ENCODE data around the gene SLC27A5.
"Not testable (repeated sequence)": the region's sequence is repeated elsewhere in the genome, so short reads cannot be mapped to it uniquely, and the experiment has no call there.

SLC27A5 gene

DNA sequence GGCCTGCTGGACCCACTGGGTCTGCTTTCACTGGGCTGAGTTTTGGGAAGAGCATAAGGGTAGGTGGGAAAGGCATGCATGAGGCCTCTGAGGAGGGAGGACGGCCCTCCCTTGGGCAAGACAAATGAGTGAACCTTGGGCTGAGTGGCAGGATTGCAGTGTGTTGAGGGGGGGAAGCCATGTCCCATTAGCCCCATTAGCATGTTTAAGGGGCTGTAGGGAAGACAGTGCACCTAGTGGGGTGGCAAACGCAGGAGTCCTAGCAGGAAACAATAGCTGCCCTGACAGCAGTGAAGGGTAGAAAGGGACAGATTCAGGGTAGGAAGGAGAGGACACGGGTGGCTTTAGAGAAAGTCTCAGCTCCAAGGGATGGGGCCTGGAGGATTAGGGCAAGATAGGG, 10.9 kb upstream of the SLC27A5 start:
- no peak for DNase-seq (ENCODE audit: low read depth)

- DNase-seq (ENCODE audit: low read depth) = no peak
Observed at GRCh38 chr19:58521651-58522050, 9.9 kb upstream of the SLC27A5 start.

DNA sequence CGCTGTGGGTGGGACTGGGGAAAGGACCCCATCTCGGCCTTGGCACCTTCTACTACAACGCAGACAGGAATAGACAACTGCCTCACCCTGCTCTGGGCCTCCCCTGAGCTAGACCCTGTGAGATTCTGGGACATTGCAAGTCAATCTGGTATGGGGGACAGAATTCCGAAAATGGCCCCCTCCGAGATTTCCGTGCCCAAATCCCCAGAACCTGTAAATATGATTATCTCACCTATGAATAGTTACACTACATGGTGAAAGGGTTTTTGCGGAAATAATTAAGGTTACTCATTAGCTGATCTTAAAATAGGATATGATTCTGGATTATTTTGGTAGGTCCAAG, 8.4 kb upstream of the SLC27A5 start:
- DNase-seq (ENCODE audit: low read depth) = no peak

DNA sequence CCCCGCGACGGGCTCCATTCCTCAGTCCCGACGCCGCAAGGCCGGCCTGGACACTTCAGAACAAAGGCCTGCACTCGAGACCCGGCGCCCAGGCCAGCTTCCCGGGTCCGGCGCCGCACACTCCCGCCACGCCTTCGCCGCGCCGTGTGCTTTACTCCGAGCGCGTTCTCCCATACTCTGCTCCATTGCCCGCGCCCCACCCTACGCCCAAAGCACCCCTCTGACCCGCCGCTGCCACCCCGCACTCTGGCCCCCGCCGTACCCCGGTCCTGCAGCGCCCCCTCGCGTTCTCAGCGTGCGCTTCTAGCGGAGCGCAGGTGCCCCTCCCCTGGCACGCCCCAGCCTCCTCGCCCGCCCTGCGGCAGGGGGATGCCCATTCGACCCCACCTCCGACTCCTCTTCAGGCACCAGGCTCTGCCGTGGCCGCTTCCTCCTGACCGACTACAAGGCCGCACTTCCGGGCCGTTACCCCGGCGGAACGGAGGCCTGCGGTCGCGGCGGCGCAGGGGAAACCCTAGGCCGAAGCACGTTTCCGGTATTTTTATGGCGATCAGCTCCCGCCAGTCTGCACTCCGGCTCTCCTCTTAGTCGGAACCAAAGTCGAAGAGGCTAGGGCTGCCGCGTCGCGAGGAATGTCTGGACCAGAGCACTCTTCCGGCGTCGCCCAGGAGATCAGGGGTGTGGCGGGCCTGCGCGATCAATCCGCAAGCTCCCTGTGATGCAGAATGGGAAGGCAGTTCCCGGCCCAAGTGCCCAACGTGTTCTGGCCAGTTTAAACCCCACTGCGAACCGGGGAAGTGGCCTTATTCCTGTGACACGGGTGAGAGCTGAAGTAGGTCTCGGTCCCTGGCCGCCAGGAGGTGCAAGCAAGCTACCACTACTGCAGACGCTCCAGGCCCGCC, 7.8 kb upstream of the SLC27A5 start, which contains the start of gene ZBTB45:
ZBTB45 (minus strand) TSS at position 456 of the 902 bp plus-strand sequence. CDS start 2,137 bp downstream, outside the sequence.
- peak; percentile 91 for DNase-seq (ENCODE audit: low read depth)

GRCh38 chr19:58519087-58519354, 7.2 kb upstream of the SLC27A5 start:
- DNase-seq (ENCODE audit: low read depth) = peak; percentile 48

- no peak for DNase-seq (ENCODE audit: low read depth)
Observed at GRCh38 chr19:58518256-58519086, 6.7 kb upstream of the SLC27A5 start.

DNA sequence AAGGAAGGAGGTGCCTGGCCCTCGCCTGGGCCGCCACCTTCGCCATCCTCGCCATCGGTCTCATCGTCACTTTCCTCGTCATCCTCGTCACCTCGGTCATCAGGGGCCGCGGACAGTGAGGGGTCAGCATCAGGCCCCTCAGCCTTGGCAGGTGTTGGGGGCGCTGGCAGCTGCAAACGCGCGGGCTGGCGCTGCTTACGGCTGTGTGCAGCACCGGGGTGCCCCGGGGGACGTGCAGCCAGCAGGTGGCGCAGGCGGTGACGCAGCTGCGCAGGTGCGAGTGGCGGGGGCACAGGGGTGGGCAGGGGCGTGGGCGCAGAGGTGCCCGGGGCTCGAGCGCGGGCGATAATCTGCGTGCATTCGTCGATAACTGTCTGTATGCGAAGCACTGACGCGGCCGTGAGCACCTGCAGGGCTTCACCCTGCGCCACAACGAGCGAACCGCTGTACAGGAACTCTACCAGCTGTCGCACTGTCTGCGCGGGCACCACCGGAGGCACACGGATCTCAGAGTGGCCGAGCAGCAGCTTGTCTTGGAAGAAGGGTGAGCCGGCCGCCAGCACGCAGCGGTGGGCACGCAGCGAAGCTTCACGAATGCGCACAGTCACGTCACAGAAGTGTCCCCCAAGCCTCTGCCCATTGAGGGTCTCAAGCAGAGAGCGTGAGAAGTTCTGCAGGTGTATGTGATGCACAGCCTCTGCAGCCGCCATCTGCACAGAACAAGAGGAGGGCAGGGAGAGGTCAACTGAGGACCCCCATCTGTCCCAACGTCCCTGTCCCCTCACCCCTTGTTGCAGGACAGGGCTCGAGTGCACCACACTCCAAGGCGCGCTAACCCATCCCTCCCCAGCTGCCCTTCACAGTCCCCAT, 5.4 kb upstream of the SLC27A5 start:
- DNase-seq (ENCODE audit: low read depth) = no peak

DNA sequence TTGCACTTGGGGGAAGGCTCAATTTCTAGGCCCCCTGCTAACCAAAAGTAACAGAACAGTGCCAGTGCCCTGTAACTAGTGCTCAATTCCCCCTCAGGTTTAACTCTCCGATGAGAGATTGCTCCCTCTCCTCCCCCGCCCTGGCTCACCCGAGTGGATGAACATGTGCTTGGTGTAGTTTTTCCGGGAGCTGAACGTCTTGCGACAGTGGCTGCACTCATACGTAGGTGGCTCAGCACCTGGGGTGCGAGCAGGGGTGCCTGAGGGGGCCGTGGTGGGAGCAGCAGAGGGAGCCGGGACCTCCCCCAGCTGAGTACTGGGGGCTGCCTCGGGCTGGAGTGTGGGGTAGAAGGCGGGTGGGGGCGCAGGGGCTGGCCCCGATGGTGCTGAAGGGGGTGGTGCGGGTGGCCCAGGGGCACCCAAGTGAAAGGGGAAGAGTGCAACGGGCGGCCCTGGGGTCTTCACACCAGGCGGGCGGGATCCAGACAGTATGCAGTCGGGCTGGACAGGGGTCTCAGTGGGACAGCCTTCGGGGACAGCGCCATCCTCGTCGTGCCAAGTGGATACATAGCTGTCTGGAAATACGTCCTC, 4.5 kb upstream of the SLC27A5 start:
- no peak for DNase-seq (ENCODE audit: low read depth)

DNA sequence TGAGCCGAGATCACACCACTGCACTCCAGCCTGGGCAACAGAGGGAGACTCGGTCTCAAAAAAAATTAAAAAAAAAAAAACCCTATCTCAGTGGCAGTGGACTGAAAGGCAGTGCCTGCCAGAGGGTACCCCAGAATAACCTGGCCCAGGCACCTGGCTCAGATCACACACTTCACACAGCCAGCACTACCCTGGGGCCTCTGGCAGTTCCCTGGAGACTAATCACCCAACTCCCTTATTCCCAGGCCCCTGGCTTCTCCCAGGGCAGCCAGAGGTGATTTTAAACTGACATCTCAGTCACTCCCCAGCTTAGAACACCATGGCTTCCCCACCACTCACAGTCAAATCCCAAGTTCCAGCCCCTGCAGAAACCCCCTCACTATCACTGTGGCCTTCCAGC, 3.5 kb upstream of the SLC27A5 start:
- no peak for DNase-seq (ENCODE audit: low read depth)

DNA sequence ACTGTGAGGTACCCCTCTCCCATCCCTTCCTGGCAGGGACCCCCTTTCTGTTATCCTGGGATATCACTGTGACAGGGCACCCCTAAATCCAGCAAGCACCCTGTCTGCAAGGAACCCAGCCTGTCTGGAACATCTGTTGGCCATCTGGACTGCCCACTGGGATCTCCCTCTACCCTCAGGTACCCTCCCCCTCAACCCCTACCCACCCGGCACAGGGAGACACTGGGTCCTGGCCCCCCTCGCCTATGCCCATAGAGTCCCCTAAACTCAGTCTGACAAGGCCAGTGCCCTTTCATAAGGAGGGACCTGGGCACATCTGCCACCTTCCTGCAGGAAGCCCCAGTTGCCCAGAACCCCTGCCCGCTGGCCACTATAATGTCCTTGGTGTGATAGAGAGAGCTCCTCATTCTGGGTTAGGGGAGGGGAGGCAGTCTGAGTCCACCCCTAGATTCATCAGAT, 2.8 kb upstream of the SLC27A5 start:
- DNase-seq (ENCODE audit: low read depth) = no peak

- peak; percentile 60 for DNase-seq (ENCODE audit: low read depth)
Observed at GRCh38 chr19:58513694-58514563, 2.1 kb upstream of the SLC27A5 start.

DNA sequence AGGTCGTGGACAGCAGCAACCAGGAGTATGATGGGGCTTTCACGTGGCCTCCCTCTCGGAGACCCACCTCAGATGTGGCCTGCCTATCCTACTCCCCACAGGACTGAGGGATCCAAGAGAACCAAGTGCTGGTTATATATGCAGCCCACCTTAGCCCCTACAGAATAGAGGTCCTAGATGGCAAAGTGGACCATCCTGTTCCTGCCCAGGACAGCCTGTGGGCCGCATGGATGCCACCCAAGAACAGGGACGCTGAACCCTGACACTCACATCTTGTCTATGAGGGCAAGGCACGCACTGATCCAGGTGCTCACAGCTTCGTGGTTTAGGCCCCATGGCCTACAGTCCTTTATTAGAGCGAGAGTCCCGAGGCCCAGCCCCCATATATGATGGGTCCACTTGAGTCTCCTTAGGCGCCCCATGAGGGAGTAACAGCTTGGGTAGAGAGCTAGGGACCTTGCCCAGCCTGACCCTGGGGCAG, 1.5 kb upstream of the SLC27A5 start:
- DNase-seq (ENCODE audit: low read depth) = no peak

- DNase-seq (ENCODE audit: low read depth) = no peak
Observed at GRCh38 chr19:58510084-58510862, 1.5 kb downstream of the SLC27A5 start.

DNA sequence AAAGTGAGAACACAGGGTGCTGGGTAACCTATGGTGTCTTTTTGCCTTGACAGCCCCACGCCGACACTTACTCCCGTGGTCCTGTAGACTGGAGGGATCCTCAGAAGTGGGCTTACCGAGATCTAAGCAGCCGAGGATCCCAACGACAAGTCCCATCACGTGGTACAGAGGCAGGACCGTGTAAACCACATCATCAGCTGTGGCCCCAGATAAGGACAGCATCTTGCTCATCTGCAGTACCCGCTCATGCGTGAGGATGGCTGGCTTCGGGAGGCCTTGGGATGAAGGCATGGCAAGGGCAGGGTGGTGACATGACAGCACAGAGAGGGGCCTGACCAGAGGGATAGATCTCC, 2.1 kb downstream of the SLC27A5 start:
- no peak for DNase-seq (ENCODE audit: low read depth)

- not testable (repeated sequence) for DNase-seq (ENCODE audit: low read depth)
Observed at GRCh38 chr19:58507602-58508223, 4.1 kb downstream of the SLC27A5 start.

- DNase-seq (ENCODE audit: low read depth) = no peak
Observed at GRCh38 chr19:58500242-58500641, 11.6 kb downstream of the SLC27A5 start.

- peak; percentile 96 for DNase-seq (ENCODE audit: low read depth)
Observed at GRCh38 chr19:58499021-58499927, 12.5 kb downstream of the SLC27A5 start.

DNA sequence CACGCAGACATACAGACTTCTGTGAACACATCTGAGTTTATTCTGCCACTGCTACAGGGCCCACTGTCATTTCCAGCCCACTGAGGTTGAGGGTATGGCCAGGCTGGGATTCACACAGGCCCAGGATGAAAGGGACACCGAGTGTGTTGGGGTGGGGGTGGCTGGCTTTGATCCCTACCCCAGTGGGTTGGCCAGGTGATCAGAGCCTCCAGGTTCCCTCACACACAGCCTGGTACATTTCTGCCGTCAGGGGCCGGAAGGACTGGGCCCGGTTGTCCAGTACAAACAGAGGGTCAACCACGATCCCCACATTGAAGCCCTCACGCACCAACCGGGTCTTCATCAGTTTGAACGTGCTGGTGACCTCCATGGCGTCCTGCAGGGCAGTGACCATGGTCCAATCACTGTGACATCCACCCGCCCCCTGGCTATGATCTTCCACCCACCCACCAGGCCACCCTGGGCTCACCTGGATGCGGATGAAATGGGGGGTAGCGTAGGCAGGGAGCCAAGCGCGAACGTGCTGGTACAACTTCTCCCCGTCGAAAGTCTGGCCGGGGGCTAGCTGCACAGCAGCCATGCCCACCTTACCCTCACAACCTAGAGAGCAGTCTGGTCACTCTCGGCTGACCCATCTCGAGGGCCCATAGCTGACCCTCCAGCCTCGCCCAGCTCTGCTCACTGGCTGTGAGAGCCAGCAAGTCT, 13.3 kb downstream of the SLC27A5 start:
- DNase-seq (ENCODE audit: low read depth) = no peak

Data from GM04504 (cell line).